CD4-positive, alpha-beta T cell (primary cell): ENCODE measurements around the gene MITD1. TPM values are rescaled to one million over a fixed set of nuclear protein-coding genes. Genes with fewer than 3 reads are reported as not detected.
A peak's percentile ranks its signal among the peaks of the same experiment; 100 is the strongest.

Experiments used
- ATAC-seq: fragments of 200-7000 bp; cut with Tn5 transposase; one replicate; pipeline ENCODE4 v1.10.0; 2022; ENCODE audit warnings: mild to moderate bottlenecking; ENCODE audit not compliant: poor library complexity
- CTCF ChIA-PET: fragments of 350-600 bp; sonication (Branson Sonifier 250); formaldehyde crosslinking; loops from one replicate; lab custom pipeline; 2021; ENCODE audit warnings: antibody characterized with exemption, inconsistent platforms; lab: Charles Lee
- POLR2A ChIA-PET: fragments of 350-600 bp; sonication (Branson Sonifier 250); formaldehyde crosslinking; loops from one replicate; lab custom pipeline; 2021; ENCODE audit warnings: antibody characterized with exemption, inconsistent platforms; lab: Charles Lee
- DNase-seq, 14 experiments: peaks; one replicate each; pipeline ENCODE4 v3.0.0-alpha.2; 2013 to 2020; ENCODE audit warnings: mixed read lengths in 2 of 14
- H3K27ac ChIP-seq, 2 donors: one replicate each; pipeline versions ENCODE4 v1.5.1 to v1.7.0; 2013; ENCODE audit warnings: low read length in 2 of 2, low read depth in 1 of 2, mild to moderate bottlenecking in 1 of 2
- H3K27me3 ChIP-seq, 2 experiments: 1 replicate in 1 of 2; 2 replicates in 1 of 2; pipeline versions ENCODE4 v1.6.1 to v1.7.0; 2013; ENCODE audit warnings: low read length in 2 of 2, control low read depth in 1 of 2, mild to moderate bottlenecking in 1 of 2, moderate library complexity in 1 of 2; ENCODE audit not compliant: insufficient read depth in 2 of 2, control insufficient read depth in 1 of 2
- H3K36me3 ChIP-seq: one replicate; pipeline ENCODE4 v1.6.1; 2013; ENCODE audit warnings: low read length, control low read depth; ENCODE audit not compliant: insufficient read depth
- H3K4me1 ChIP-seq: one replicate; pipeline ENCODE4 v1.6.1; 2013; ENCODE audit warnings: low read length, control low read depth; ENCODE audit not compliant: insufficient read depth
- H3K4me3 ChIP-seq: one replicate; pipeline ENCODE4 v1.5.1; 2013; ENCODE audit warnings: mild to moderate bottlenecking, low read length, moderate library complexity
- H3K9me3 ChIP-seq, 2 experiments: 1 replicate in 1 of 2; 2 replicates in 1 of 2; pipeline versions ENCODE4 v1.6.1 to v1.7.0; 2013; ENCODE audit warnings: low read length in 2 of 2, mild to moderate bottlenecking in 2 of 2, control low read depth in 1 of 2, moderate library complexity in 1 of 2; ENCODE audit not compliant: control insufficient read depth in 1 of 2, insufficient read depth in 1 of 2
- H3K27ac Mint-ChIP-seq: one replicate; pipeline ENCODE4 v1.8.0; 2020; ENCODE audit warnings: mixed read lengths
- H3K27me3 Mint-ChIP-seq: one replicate; pipeline ENCODE4 v1.8.0; 2021; ENCODE audit warnings: mixed read lengths
- H3K36me3 Mint-ChIP-seq: one replicate; pipeline ENCODE4 v1.8.0; 2021; ENCODE audit warnings: low read depth, mixed read lengths
- H3K4me1 Mint-ChIP-seq: one replicate; pipeline ENCODE4 v1.8.0; 2021; ENCODE audit warnings: low read depth, mixed read lengths
- H3K4me3 Mint-ChIP-seq: one replicate; pipeline ENCODE4 v1.8.0; 2020; ENCODE audit warnings: mild to moderate bottlenecking, mixed read lengths
- H3K9me3 Mint-ChIP-seq: one replicate; pipeline ENCODE4 v1.8.0; 2020; ENCODE audit warnings: mixed read lengths
- CTCF ChIP-seq: fragments of 200-600 bp; IDR thresholded peaks from one replicate; pipeline ENCODE4 v1.8.0; 2022; ENCODE audit warnings: antibody characterized with exemption, mild to moderate bottlenecking
- intact Hi-C, 2 experiments: fragments of 100-400 bp; cut with DNase I in 1 of 2; cut with micrococcal nuclease in 1 of 2; formaldehyde crosslinking; loops; one replicate each; pipeline versions ENCODE4 v1.15.1 to v1.9.0; 2023 to 2025; cut with DNase I, micrococcal nuclease
- total RNA-seq, 174 experiments: library from RNA in 2 of 174; stranded (reverse) in 2 of 174; gene quantifications; one replicate each; pipeline ENCODE4 v1.2.3 and lab custom pipeline; 2021 to 2026

The MITD1 gene
- total RNA-seq, 2 experiments from 2014 or later = 14.1 to 14.6 TPM

- no peaks in the 10 kb centered on the region for H3K27me3 Mint-ChIP-seq
- Histone ChIP-seq H3K4me1 (no peaks in the 10 kb centered on the region), H3K27me3 (no peaks in the 10 kb centered on the region), H3K9me3 (peaks cover 0 to 9% of the 10 kb centered on the region in 2 experiments), H3K27ac (no peak overlapping the region), H3K36me3 (no peaks in the 10 kb centered on the region), H3K4me3 (no peak overlapping the region)
- peaks cover 6% of the 10 kb centered on the region for H3K4me1 Mint-ChIP-seq
- DNase-seq (no peak), ATAC-seq (no peak)
- no peak for TF ChIP-seq CTCF
- CTCF ChIA-PET = no interaction called here
- H3K9me3 Mint-ChIP-seq = no peaks in the 10 kb centered on the region
- intact Hi-C loops = loop anchor here in 1 of 2 experiments (10.0 kb wide), 1 partner anchor 331 kb away; no protein-coding TSS in a partner anchor
- no peak overlapping the region for H3K27ac Mint-ChIP-seq
- H3K4me3 Mint-ChIP-seq = no peak overlapping the region
- peaks cover 11% of the 10 kb centered on the region for H3K36me3 Mint-ChIP-seq
- POLR2A ChIA-PET = no interaction called here
Observed at GRCh38 chr2:99205491-99205890, 24.6 kb upstream of the MITD1 start.

- no peaks in the 10 kb centered on the region for H3K27me3 ChIP-seq
Observed at GRCh38 chr2:99201959-99202678, 21.3 kb upstream of the MITD1 start.

GRCh38 chr2:99200076-99200800 is 19.4 kb upstream of the MITD1 start:
- no peak overlapping the region for H3K27ac ChIP-seq
- TF ChIP-seq CTCF = no peak
- H3K9me3 ChIP-seq = no peaks in the 10 kb centered on the region
- H3K36me3 ChIP-seq = peaks cover 18% of the 10 kb centered on the region
- no peak overlapping the region for H3K4me3 Mint-ChIP-seq
- ATAC-seq (no peak), DNase-seq (no peak)
- no peaks in the 10 kb centered on the region for H3K27me3 ChIP-seq
- ChIA-PET POLR2A (no interaction called here), CTCF (no interaction called here)
- peaks cover 6% of the 10 kb centered on the region for H3K4me1 Mint-ChIP-seq
- H3K36me3 Mint-ChIP-seq = peaks cover 28% of the 10 kb centered on the region
- H3K9me3 Mint-ChIP-seq = no peaks in the 10 kb centered on the region
- H3K27me3 Mint-ChIP-seq = no peaks in the 10 kb centered on the region
- H3K27ac Mint-ChIP-seq = peak overlapping the region; percentile 78
- H3K4me3 ChIP-seq = no peak overlapping the region
- intact Hi-C loops = loop anchor here in 1 of 2 experiments (10.0 kb wide), 1 partner anchor 325 kb away; no protein-coding TSS in a partner anchor
- H3K4me1 ChIP-seq = no peaks in the 10 kb centered on the region

More at GRCh38 chr2:99201959-99202678, 21.3 kb upstream of the MITD1 start:
- CTCF ChIA-PET = no interaction called here
- Mint-ChIP-seq H3K4me3 (no peak overlapping the region), H3K27ac (peak overlapping the region; percentile 50), H3K36me3 (peaks cover 12% of the 10 kb centered on the region), H3K27me3 (no peaks in the 10 kb centered on the region), H3K9me3 (no peaks in the 10 kb centered on the region), H3K4me1 (peaks cover 6% of the 10 kb centered on the region)
- intact Hi-C loops = loop anchor here in 1 of 2 experiments (10.0 kb wide), 1 partner anchor 327 kb away; no protein-coding TSS in a partner anchor
- Histone ChIP-seq H3K36me3 (peaks cover 4% of the 10 kb centered on the region), H3K9me3 (peaks cover 0 to 9% of the 10 kb centered on the region in 2 experiments), H3K4me3 (no peak overlapping the region), H3K4me1 (no peaks in the 10 kb centered on the region), H3K27ac (no peak overlapping the region)
- TF ChIP-seq CTCF = no peak
- DNase-seq = no peak
- POLR2A ChIA-PET = no interaction called here
- no peak for ATAC-seq
